Measurements from ENCODE around the gene KIF18B.
A peak's percentile ranks its signal among the peaks of the same experiment; 100 is the strongest.

Gene KIF18B

GRCh38 chr17:44931376-44931775, 16.2 kb downstream of the KIF18B start:
- no peaks in the 10 kb centered on the region for H3K27me3 Mint-ChIP-seq (ENCODE audit: low read depth)
- peaks cover 50% of the 10 kb centered on the region for H3K36me3 Mint-ChIP-seq (ENCODE audit: low read depth)
- peak overlapping the region in 1 of 3 experiments; percentile 69 for H3K27ac Mint-ChIP-seq
- no peak overlapping the region for H3K4me3 Mint-ChIP-seq
- no peaks in the 10 kb centered on the region for H3K4me1 Mint-ChIP-seq
- H3K9me3 Mint-ChIP-seq: no peaks in the 10 kb centered on the region
- TF ChIP-seq CTCF (IDR thresholded peaks at IDR 0.05; ENCODE audit: unreplicated experiment in 3 of 3): no peak

GRCh38 chr17:44930667-44931066, 16.9 kb downstream of the KIF18B start:
- Mint-ChIP-seq H3K27me3 (ENCODE audit: low read depth) (no peaks in the 10 kb centered on the region), H3K4me1 (no peaks in the 10 kb centered on the region), H3K9me3 (no peaks in the 10 kb centered on the region), H3K36me3 (ENCODE audit: low read depth) (peaks cover 55% of the 10 kb centered on the region), H3K4me3 (no peak overlapping the region), H3K27ac (peak overlapping the region in 1 of 3 experiments; percentile 69)
- TF ChIP-seq CTCF (IDR thresholded peaks at IDR 0.05; ENCODE audit: unreplicated experiment in 3 of 3): no peak

- Mint-ChIP-seq H3K36me3 (ENCODE audit: low read depth) (peaks cover 48% of the 10 kb centered on the region), H3K4me1 (no peaks in the 10 kb centered on the region), H3K9me3 (no peaks in the 10 kb centered on the region), H3K27ac (no peak overlapping the region), H3K4me3 (no peak overlapping the region), H3K27me3 (ENCODE audit: low read depth) (no peaks in the 10 kb centered on the region)
- no peak for TF ChIP-seq CTCF (IDR thresholded peaks at IDR 0.05; ENCODE audit: unreplicated experiment in 3 of 3)
Observed at GRCh38 chr17:44928950-44929720, 18.4 kb downstream of the KIF18B start.

GRCh38 chr17:44928136-44928535, 19.4 kb downstream of the KIF18B start:
- no peaks in the 10 kb centered on the region for H3K4me1 Mint-ChIP-seq
- no peak overlapping the region for H3K4me3 Mint-ChIP-seq
- peaks cover 45% of the 10 kb centered on the region for H3K36me3 Mint-ChIP-seq (ENCODE audit: low read depth)
- TF ChIP-seq CTCF (IDR thresholded peaks at IDR 0.05; ENCODE audit: unreplicated experiment in 3 of 3): no peak
- H3K27me3 Mint-ChIP-seq (ENCODE audit: low read depth): peaks cover 3% of the 10 kb centered on the region
- H3K9me3 Mint-ChIP-seq: no peaks in the 10 kb centered on the region
- no peak overlapping the region for H3K27ac Mint-ChIP-seq

- peaks cover 45% of the 10 kb centered on the region for H3K36me3 Mint-ChIP-seq (ENCODE audit: low read depth)
- H3K4me1 Mint-ChIP-seq: no peaks in the 10 kb centered on the region
- no peak overlapping the region for H3K4me3 Mint-ChIP-seq
- TF ChIP-seq CTCF (IDR thresholded peaks at IDR 0.05; ENCODE audit: unreplicated experiment in 3 of 3): no peak
- no peaks in the 10 kb centered on the region for H3K9me3 Mint-ChIP-seq
- peaks cover 5% of the 10 kb centered on the region for H3K27me3 Mint-ChIP-seq (ENCODE audit: low read depth)
- H3K27ac Mint-ChIP-seq: no peak overlapping the region
Observed at GRCh38 chr17:44927696-44928095, 19.9 kb downstream of the KIF18B start.
